Measurements from ENCODE around the gene STAP1.
A peak's percentile ranks its signal among the peaks of the same experiment; 100 is the strongest.

Gene STAP1

GRCh38 chr4:67556436-67556835 lies 2.1 kb upstream of the STAP1 start:
- DNase-seq = no peak

GRCh38 chr4:67565284-67565683 lies 6.8 kb downstream of the STAP1 start:
- no peak for DNase-seq

- no peak for DNase-seq
Observed at GRCh38 chr4:67566335-67566734, 7.8 kb downstream of the STAP1 start.

GRCh38 chr4:67568820-67569219 lies 10.3 kb downstream of the STAP1 start:
- DNase-seq = no peak

GRCh38 chr4:67570537-67570936 lies 12.0 kb downstream of the STAP1 start:
- no peak for DNase-seq

- DNase-seq = no peak
Observed at GRCh38 chr4:67571975-67572374, 13.4 kb downstream of the STAP1 start.

- DNase-seq = peak in 1 of 2 donors; percentile 6
Observed at GRCh38 chr4:67573193-67573592, 14.7 kb downstream of the STAP1 start.

- DNase-seq = no peak
Observed at GRCh38 chr4:67575232-67576058, 16.9 kb downstream of the STAP1 start.

- no peak for DNase-seq
Observed at GRCh38 chr4:67576059-67576466, 17.5 kb downstream of the STAP1 start.

GRCh38 chr4:67576538-67576937 lies 18.0 kb downstream of the STAP1 start:
- no peak for DNase-seq

GRCh38 chr4:67580577-67580976 lies 22.1 kb downstream of the STAP1 start:
- DNase-seq = no peak

GRCh38 chr4:67581208-67581857 lies 22.8 kb downstream of the STAP1 start:
- no peak for DNase-seq

- no peak for DNase-seq
Observed at GRCh38 chr4:67581913-67582312, 23.4 kb downstream of the STAP1 start.

GRCh38 chr4:67584496-67584895 lies 26.0 kb downstream of the STAP1 start:
- no peak for DNase-seq

- DNase-seq = no peak
Observed at GRCh38 chr4:67587156-67587555, 28.6 kb downstream of the STAP1 start.

GRCh38 chr4:67593741-67594175 lies 35.2 kb downstream of the STAP1 start:
- no peak for DNase-seq

- no peak for DNase-seq
Observed at GRCh38 chr4:67603310-67604028, 44.9 kb downstream of the STAP1 start.

- no peak for DNase-seq
Observed at GRCh38 chr4:67604029-67604381, 45.5 kb downstream of the STAP1 start.

- no peak for DNase-seq
Observed at GRCh38 chr4:67604749-67605148, 46.2 kb downstream of the STAP1 start.

- no peak for DNase-seq
Observed at GRCh38 chr4:67608027-67608426, 49.5 kb downstream of the STAP1 start.

- no peak for DNase-seq
Observed at GRCh38 chr4:67614186-67614585, 55.7 kb downstream of the STAP1 start.

GRCh38 chr4:67615119-67615518 lies 56.6 kb downstream of the STAP1 start:
- DNase-seq = no peak

- DNase-seq = no peak
Observed at GRCh38 chr4:67616478-67616877, 58.0 kb downstream of the STAP1 start.

GRCh38 chr4:67624939-67625338 lies 66.4 kb downstream of the STAP1 start:
- DNase-seq = no peak

All from activated CD4-positive, alpha-beta T cell treated with anti-CD3 and anti-CD28 coated beads for 4 hours (primary cell).